ENCODE data around the gene SLC41A1. TPM values are rescaled to one million over a fixed set of nuclear protein-coding genes. Genes with fewer than 3 reads are reported as not detected.
A peak's percentile ranks its signal among the peaks of the same experiment; 100 is the strongest.

Gene SLC41A1
- total and polyA plus RNA-seq, 9 of the 15 experiments (the other 6 are each of a cell fraction or from before 2014, with no cell fraction given): 4.1 to 29.3 (median 11.4) TPM

GRCh38 chr1:205802060-205802459 is 10.9 kb downstream of the SLC41A1 start (continued):
- TF ChIP-seq ZNF407 (IDR thresholded peaks at IDR 0.05; ENCODE audit: low read depth): no peak
- TF ChIP-seq EGR1 (conservative IDR thresholded peaks at IDR 0.05): peak; percentile 48; the same call in 1 of the 2 replicates
- no peak for TF ChIP-seq SPI1 (IDR thresholded peaks at IDR 0.05; ENCODE audit: borderline replicate concordance, low read depth, low read length)
- TF ChIP-seq PTTG1 (tag; IDR thresholded peaks at IDR 0.05; ENCODE audit: low read depth): no peak
- no peak for TF ChIP-seq FOXJ3 (CRISPR knock-in tag; IDR thresholded peaks at IDR 0.05)
- TF ChIP-seq SMARCB1 (IDR thresholded peaks at IDR 0.05; ENCODE audit: insufficient read length, low read depth): no peak
- no peak for TF ChIP-seq ZBTB49 (CRISPR knock-in tag; IDR thresholded peaks at IDR 0.05; ENCODE audit: borderline replicate concordance)
- peak; percentile 84 for TF ChIP-seq TCF3 (CRISPR knock-in tag; IDR thresholded peaks at IDR 0.05)
- TF ChIP-seq ZNF785 (CRISPR knock-in tag; IDR thresholded peaks at IDR 0.05): no peak
- peak; percentile 66 for TF ChIP-seq DPF2 (IDR thresholded peaks at IDR 0.05)
- TF ChIP-seq ZFP91 (CRISPR knock-in tag; IDR thresholded peaks at IDR 0.05): no peak
- TF ChIP-seq ILK (tag; IDR thresholded peaks at IDR 0.05; ENCODE audit: borderline replicate concordance, low read depth): no peak
- TF ChIP-seq STAT5A (IDR thresholded peaks at IDR 0.05; ENCODE audit: borderline replicate concordance, low read length): peak; percentile 31; the same call in 1 of the 2 replicates
- TF ChIP-seq ZNF696 (CRISPR knock-in tag; conservative IDR thresholded peaks at IDR 0.05): no peak
- no peak for TF ChIP-seq MCM3 (IDR thresholded peaks at IDR 0.05)
- peak; percentile 77 for TF ChIP-seq ARID1B (IDR thresholded peaks at IDR 0.05)
- no peak for TF ChIP-seq PHB2 (IDR thresholded peaks at IDR 0.05; ENCODE audit: low read depth)
- TF ChIP-seq MTA2 (IDR thresholded peaks at IDR 0.05; ENCODE audit: low read depth): 0 out of 2 replicates have a peak, but pooled peaks have one; percentile 30
- TF ChIP-seq POLR2AphosphoS5 (IDR thresholded peaks at IDR 0.05; ENCODE audit: control insufficient read depth, insufficient read depth, low read depth, low read length): peak; percentile 69; the same call in 1 of the 2 replicates

All from K562 (cell line).